NCI-H510A (cell line): ENCODE results near the gene ST7.
"Not testable (repeated sequence)": the region's sequence is repeated elsewhere in the genome, so short reads cannot be mapped to it uniquely, and the experiment has no call there.

Source experiments
- DNase-seq: peaks from one replicate; lab custom pipeline; 2025; lab: John Stamatoyannopoulos, UW

ST7 gene

DNA sequence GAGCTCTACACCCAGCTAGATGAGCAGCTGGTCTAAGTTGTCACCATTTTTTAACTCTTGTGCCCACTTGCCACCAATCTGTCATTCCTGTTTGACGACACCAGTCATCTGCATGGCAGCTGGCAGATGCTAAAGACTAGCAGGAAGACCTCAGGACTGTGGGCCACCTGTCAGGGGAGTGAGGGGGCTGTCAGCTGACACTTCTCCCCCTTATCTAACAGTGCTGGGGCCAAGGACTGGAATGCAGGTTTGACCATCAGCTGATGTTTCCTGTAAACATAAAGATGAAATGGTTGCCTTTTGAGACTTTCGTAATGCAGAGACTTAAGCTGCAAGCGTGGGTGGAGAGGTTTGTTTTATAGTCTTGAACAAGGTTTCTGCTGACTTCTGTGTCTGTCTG lies 276.0 kb downstream of the ST7 start:
- no peak for DNase-seq

DNA sequence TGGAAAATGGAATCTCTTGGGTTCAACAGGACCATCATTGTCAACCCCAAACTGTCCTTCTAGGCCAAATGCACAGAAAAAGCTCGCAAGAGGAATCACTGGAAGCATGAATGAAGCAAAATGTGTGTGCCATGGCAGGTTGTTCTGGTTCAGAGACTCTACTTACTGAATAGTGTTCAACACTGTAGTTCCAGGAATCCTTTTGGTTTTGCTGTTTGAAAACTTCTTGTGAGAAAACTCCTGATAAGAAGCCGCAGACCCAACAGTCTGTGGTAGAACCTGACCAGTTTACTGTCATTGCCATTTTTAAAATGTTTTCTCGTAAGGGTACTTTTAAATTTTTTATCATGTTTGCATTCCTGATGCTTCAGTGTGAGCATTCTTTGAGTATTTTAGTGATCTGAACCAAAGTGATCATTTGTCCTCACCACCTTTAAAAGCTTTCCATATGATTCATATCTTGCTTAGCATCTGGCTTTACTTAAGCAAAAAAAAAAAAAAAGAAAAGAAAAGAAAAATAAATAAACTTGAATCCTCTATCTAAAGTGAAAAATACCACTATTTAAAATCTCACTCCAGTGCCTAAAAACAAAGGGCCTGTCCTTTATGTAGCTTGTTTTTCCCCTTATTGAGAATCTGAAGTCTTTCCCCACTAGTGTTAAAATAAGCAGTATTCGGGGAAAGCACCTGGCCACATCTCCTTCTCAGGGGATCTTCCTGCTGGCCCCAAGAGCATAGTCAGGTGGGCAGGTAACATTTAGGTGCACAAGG lies 277.2 kb downstream of the ST7 start:
- no peak for DNase-seq

DNA sequence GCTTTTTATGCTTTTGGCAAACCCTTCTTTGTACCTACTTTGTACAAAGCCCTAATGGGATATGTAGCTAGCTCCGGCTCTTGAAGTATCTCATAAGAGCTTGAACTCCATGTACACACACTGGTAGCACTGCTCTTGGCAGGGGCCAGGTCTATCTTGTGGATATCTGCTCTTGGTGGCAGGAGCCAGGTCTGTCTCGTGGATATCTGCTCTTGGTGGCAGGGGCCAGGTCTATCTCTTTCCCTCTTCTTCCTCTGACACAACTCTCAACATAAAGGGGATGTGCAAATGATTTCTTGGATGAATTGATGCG lies 277.7 kb downstream of the ST7 start:
- no peak for DNase-seq

DNA sequence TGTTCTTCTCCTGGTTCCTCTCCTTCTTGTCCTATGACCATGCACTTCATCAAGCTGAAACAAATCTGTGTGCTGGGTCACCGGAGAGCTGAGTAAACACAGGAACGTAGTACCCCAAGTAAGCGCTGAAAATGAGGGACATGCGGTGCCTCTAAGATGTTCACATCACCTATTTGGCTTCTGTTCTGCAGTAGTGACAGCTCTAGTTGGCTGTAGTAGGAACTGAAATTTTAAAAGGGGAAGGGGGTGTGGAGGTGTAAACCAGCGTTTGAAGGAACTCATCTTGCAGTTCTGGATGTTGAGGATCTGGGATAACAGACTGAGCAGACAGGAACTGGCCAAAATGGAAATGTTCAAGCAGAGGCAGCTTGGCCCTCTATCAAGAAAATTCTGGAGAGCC lies 284.3 kb downstream of the ST7 start:
- no peak for DNase-seq

DNA sequence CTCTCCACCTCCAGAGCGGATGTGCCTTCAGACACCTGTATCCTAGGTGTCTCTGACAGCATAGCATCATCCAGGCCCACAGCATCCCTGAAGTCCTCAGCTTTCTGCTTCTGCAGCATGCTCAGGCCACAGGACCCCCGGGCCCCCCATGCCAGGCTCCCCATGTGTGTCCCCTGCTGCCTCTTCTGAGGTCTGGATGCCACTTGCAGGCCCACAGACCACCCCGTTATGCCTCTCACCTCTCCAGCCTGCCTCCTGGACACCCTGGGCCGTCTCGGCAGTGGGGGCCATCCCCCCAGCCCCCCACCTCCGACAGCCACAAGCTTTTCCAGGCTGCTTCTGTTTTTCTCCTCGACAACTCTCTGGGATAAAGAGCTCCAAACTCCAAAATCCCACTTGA lies 285.2 kb downstream of the ST7 start:
- DNase-seq: no peak

DNA sequence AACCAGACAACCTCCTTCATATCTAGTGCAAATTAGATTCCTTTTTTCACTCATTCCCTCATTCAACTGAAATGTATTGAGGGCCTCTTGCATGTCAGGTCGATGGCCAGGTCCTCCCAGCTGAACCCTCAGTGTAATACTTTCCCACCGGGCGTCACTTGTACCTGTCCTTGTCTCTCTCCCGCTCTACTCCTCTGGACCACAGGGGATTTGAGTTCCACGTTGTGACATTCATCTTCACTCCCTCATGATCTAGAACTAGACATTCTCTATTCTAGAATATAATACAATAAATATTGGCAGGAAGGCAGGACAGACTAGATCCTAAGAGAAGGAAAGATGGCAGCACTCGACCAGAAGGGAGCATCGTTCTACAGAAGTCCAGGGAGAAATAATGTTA lies 285.6 kb downstream of the ST7 start:
- no peak for DNase-seq

DNA sequence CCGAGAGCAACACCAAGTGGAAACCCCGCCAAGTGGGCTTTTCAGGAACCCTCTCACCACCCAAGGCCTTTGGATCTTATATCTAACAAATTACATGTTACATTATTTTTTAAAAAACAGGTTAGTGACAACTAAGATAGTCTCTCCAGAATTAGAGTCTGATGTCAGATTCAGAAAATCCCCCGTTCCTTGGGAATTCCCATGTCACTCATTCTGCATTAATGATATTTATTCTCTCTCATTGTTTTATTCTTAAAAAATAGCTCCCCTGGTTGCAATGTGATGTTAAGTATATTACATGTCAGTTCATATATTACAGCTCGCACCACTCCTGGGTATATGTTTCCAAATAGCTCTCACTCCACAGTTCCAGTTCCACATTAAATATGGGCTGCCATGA lies 287.8 kb downstream of the ST7 start:
- no peak for DNase-seq

DNA sequence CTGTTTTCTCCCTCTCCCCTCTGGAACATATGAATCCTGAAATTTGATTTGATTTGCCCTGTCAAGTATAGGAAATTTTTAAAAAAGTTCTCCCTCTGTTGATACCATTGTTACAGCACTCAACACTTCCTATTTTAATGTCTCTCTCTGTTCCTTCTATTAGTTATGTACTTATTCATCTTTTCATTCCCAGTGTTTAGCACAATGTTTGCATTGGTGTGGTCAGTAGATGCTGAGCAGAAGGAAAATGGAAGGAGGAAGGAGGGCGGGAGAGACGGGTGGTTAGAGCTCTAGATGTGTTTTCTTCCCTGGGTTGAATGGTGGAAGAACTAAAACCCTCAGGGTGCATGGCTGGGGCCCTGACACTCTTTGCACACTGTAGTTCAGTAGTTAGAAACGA lies 290.1 kb downstream of the ST7 start:
- no peak for DNase-seq

DNA sequence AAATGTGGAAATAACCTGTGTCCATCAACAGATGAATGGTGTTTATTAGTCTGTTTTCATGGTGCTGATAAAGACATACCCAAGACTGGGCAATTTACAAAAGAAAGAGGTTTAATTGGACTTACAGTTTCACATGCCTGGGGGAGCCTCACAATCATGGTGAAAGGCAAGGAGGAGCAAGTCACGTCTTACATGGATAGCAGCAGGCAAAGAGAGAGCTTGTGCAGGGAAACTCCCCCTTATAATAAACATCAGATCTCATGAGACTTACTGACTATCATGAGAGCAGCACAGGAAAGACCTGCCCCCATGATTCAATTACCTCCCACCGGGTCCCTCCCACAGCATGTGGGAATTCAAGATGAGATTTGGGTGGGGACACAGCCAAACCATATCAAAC lies 292.4 kb downstream of the ST7 start:
- DNase-seq: not testable (repeated sequence)

DNA sequence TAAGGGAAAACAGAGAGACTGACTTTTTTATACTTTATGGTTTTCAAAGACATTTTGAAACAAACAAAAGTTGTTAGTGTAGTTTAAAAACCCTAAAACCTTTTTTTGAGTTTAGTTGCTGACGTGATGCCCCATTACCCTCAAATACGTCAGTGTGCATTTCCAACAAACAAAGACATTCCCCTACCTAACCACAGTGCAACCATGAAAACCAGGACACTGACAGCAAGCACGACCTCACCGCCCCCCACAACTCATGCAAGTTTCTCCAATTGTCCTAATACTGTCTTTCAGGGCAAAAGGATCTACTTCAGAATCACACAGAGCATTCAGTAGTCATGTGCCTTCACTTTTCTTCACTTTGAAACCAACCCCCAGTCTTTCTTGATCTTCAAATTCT lies 294.5 kb downstream of the ST7 start:
- DNase-seq: no peak

DNA sequence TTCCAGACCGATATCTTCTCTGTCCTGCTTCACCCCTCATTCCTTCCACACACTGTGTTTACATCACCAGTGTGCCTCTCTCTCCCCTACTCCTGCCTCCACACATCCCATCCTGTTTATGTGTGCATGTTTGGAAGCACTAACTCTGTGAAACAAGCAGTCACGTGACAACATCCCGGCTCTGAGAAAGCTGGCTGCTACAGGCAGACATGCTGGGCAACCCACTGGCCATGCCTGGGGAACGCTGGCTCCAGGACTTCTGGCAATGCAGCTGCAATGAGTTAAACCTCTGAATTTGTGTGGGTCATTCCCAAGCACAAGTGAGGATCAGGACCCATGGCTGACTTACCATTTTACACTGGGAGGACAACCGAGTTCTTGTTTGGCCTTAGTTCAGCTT lies 295.5 kb downstream of the ST7 start:
- no peak for DNase-seq

DNA sequence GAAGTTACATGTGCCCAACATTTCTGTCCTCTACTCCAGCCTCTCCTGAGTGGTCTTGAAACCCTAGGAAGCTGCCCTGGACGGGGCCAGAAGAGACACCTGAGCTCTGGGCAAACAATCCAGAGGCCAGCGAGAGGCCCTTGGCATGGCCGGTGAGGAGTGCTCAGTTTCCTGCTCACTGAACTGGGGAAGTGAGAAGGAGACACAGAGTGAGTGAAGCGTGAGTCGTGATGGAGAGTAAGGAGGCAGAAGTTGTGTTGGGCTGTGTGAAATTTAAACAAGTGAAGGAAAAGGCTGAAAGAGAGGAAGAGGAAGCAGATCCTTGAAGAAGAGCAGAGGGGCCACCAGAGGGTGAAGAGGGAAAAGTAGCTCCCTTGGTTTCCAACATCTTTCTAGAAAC lies 296.4 kb downstream of the ST7 start:
- no peak for DNase-seq

DNA sequence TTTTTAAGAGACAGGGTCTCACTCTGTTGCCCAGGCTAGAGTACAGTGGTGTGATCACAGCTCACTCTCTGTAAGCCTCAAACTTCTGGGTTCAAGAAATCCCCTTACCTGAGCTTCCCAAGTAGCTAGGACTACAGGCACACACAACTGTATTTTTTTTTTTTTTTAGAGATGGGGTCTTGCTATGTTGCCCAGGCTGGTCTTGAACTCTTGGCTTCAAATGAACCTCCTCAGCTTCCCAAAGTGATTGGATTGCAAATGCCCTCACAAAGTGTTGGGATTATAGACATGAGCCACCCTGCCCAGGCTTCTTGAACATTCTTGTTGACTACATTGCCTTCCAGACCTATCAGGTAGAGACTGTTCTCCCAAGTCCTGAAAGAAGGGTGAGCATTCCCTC lies 296.9 kb downstream of the ST7 start:
- DNase-seq: no peak

DNA sequence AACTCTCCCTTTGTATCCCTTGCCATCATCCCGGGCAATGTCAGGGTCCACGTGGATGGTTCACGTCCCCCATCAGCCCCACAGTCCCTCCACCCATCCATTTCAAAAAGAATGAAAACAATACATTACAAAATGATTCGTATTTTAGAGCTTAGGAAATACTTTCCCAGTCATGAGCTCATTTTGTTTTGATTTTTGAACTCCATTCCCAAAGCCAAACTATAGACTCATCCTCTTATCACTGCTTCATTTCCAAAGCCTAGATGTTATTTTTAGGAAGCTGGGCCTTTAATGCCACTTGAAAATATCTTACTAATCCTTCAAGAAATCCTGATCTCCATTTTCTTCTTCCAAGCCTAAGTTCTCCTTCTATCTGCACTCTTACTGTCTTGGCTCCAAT lies 297.5 kb downstream of the ST7 start:
- no peak for DNase-seq

DNA sequence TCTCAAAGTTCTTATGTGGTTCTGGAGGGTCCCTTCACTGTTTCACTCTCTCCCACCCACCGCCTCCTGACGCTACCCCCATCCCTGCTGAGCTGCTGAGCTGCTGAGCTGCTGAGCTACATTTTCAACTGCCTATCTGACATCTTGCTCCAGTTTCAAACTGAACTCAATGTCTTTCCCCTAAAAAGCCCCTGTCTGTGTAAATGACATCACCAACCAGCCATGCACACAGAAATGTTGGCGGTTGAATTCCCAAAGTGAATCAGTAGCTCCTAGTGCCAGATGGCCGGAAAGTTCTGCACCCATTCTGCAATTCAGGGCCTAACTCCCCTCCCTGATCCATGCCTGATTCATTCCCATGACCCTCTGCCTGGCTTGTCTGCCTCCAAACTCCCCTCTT lies 298.4 kb downstream of the ST7 start:
- no peak for DNase-seq

DNA sequence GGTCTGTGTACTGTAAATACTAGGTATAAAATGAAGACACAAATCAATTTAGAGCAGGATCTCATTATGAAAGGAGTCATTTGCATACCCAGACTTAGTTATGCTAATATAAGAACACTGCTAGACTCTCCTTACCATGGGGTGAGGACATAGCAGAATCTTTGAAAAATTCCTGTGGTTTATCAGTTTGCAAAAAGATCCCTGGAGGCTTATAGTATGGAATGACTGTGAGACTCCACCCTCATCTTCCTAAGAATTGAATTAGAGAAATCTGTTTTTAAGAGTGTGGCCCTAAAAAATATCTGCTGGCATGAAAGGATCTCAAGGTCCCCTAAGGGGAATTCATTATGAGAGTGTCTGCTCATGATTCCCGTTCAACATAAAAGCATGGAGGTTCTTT lies 306.3 kb downstream of the ST7 start:
- DNase-seq: no peak

DNA sequence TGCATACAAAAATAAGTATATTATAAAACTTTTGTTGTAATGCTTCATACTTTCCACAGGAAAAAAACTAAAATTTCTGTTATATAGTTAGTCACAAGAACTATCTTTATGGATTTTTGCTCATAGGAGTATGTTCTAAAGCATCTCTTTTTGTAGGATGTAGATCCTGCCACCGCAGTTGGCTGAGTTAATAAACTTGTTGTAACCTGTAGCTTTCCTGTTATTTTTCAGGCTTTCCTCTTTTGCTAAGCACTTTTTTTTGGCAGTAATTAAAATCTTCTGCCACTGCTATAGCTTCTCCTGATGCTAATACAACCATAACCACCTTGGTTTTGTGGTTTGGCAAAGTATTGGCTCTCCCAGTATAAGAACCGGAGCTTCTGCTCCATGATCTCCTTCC lies 309.2 kb downstream of the ST7 start:
- DNase-seq: no peak

DNA sequence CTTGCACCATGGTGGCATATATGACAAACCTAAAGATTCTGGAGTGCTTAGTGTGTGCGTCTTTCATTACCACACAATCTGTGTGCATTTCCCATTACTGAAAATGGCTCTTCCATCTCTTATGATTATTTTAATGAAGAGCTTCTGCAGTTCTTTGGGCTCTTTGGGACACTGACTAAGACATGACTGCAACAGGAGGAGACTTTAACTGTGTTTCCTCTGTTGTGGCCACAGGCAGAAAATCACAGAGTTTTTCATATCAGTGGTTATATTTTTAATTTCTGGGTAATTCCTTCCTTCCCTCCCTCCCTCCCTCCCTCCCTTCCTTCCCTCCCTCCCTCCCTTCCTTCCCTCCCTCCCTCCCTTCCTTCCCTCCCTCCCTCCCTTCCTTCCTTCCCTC lies 311.4 kb downstream of the ST7 start:
- DNase-seq: no peak

DNA sequence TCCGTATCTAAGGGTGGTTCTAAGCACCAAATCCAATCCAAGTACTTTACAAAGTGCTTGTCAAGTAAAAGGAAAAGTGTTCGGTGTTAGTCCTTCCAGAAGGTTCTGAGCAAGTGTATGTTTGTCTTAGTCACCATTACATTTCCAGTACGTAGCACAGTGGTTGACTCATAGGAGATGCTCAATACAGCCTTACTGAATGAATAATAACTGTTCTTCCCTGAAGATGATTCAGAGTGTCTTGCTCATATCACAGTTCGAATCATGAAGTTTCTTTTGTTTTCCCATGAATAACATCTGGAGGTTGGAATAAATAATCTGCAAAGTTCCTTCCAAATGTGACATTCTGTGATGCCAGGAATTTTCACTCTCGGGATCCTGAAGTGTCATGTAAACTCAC lies 316.1 kb downstream of the ST7 start:
- no peak for DNase-seq

DNA sequence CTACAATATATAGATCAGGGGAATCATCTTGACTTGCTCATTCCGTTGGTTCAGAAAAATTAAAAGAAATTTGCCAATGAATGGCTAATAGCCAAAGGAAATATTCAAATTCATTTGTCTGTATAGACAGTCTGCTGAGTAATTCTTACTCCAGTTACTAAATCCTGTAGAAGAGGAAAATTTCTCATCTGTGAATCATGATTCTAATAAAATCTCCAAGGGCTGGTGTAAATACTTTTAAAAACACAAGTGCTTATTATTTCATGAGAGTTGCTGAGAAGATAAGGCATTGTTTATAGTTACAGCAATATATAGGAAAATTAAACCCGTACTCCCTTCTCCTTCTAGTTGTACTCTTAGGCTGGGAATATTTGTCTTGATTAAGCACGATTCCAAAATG lies 316.6 kb downstream of the ST7 start:
- no peak for DNase-seq

DNA sequence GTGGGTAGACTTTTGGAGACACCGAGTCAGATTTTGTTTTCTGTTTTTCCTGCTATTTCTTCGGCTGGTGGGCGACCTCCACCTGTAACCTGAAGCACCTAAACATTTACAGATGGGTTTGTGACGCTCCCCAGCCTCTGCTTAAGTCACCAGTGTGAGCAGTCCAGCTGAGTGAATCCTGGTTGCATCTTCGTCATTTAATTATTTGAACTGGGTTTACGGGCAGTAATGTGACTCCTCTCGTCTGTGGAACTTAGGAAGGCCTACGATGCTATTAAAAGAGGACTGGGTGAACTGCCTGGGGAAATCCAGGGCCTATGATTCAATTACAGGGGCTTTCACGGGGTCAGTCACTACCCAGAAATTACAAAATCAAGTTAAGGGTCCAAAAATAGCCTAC lies 317.1 kb downstream of the ST7 start:
- no peak for DNase-seq

DNA sequence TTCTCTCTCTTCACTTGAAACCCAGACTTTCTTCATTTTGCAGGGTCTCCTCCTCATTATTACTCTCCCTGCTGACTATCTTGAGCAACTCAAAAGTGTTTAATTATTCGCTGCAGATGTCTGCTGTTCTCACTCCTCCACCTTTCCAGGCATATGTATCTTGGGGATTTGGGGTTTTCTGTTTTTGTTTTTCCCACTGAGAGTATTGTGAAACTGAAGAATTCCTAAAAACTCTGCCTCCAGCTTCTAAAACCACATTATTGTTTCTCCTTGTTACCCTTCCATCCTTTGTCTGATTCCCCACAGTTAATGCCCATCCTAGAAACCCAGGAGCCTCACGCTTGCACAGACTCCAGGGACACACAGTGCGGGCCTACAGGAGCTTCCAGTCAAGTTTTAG lies 318.3 kb downstream of the ST7 start:
- DNase-seq: no peak

DNA sequence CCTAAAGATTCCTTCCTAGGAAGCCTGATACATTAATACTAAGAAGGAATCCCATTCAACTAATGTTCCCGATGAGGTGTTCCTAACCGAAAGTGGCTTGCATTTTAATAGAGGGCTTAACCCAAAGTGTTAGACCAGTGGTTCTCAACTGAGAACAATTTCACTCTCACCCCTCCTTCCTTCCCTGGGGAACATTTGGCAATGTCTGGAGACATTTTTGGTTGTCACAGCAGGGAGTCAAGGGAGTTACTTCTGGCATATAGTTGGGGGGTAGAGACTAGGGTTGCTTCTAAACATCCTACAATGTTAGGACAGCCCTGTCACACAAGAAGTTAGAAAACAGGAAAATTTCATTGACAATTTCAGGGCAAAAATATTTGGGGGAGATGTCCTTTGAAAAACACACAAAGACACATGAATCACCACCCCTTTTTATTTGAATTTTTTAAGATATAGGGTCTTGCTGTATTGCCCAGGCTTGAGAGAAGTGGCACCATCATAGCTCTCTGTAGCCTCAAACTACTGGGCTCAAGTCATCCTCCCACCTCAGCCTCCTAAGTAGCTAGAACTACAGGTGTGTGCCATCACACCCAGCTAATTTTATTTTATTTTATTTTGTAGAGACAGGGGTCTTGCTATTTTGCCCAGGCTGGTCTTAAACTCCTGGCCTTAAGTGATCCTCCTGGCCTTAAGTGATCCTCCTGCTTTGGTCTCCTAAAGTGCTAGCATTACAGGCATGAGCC lies 318.9 kb downstream of the ST7 start:
- no peak for DNase-seq

DNA sequence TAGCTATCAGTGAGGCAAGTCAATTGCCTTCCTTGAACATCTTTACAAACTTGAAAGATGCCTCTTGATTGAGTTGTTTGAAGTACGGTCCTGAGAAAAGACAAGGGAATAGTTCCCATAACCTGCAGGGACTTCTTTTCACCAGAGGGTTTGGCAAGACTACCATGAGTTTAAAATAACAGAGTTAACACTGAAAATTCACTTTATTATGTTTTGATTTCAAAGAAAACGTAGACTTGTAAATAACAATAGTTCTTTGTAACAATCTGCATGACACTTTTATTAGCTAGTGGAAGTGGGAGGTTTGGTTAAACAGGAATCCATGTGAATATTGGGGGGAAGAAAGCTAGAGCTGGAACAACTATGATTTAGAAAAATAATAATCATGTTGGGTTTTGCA lies 320.0 kb downstream of the ST7 start:
- no peak for DNase-seq
